Stomach (tissue), 4 donors: ENCODE measurements around the gene NCMAP.

ENCODE experiments used
- CTCF ChIP-seq, 7 experiments: fragments of 450-650 bp in 4 of 7; fragments of 200-600 bp in 3 of 7; sonication (generic) in 3 of 7; IDR thresholded peaks; one replicate each; pipeline ENCODE4 v1.5.1; 2016 to 2019; ENCODE audit warnings: antibody characterized with exemption in 7 of 7, control low read depth in 2 of 7, mild to moderate bottlenecking in 1 of 7
- POLR2A ChIP-seq, 4 donors: fragments of 450-650 bp; IDR thresholded peaks; one replicate each; pipeline ENCODE4 v1.6.1; 2016; ENCODE audit warnings: antibody characterized with exemption in 4 of 4, control low read depth in 2 of 4, mild to moderate bottlenecking in 1 of 4, moderate library complexity in 1 of 4
- POLR2AphosphoS5 ChIP-seq, 3 donors: sonication (generic); formaldehyde crosslinking; IDR thresholded peaks; one replicate each; pipeline ENCODE4 v1.6.1; 2016; ENCODE audit warnings: antibody characterized with exemption in 3 of 3

- TF ChIP-seq CTCF (IDR thresholded peaks at IDR 0.05) (no peak), POLR2A (IDR thresholded peaks at IDR 0.05) (no peak), POLR2AphosphoS5 (IDR thresholded peaks at IDR 0.05) (no peak)
These were observed 20.9 kb upstream of the NCMAP start for GRCh38 chr1:24535021-24535424.
